ENCODE data around the gene KRT222. TPM values are rescaled to one million over a fixed set of nuclear protein-coding genes. Genes with fewer than 3 reads are reported as not detected.

KRT222 gene
- total RNA-seq, 1 donor from 2014 or later, result not detected

DNA sequence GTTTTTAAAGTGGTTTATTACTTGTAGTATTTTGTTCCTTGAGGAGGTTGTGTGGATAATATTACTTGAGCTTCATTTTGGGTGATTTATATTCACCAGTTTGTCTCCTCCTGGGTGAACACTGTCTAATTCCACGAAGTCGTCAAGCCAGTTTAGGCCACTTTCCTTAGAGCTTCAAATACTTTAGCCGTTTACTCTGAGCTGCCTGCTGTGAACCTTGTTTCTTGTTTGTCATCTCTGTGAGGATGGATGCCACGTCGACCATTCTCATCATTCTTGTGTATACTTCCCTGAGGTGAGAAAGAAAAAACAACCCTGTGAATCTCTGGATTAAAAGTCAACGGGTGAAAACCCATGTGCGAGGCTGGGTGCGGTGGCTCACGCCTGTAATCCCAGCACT is 29.6 kb upstream of the KRT222 start:
- no peak for FAIRE-seq

DNA sequence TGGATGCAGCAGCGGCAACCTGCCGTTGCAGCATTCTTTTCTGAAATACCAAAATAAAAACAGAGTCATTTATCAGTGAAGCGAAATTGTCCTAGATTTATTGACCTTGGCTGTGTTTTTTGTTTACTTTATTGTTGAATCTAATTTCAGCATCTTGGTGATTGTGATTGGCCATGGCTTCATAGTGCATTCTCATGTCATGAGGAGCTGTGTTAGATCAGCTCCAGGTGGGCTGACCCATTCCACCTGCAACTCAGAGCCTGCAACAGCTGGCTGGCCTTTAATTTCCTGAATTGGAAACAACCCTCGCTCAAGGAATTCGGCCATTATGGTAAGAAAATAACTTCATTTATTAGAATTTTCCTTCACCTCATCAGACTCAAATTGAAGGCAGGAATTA is 22.1 kb upstream of the KRT222 start:
- Histone ChIP-seq H3K27me3 (ENCODE audit: control insufficient read depth, insufficient read depth, low read length) (peaks cover 3% of the 10 kb centered on the region), H3K4me3 (ENCODE audit: low read depth, low read length) (no peak overlapping the region), H3K36me3 (ENCODE audit: control insufficient read depth, insufficient read depth, low read length) (no peaks in the 10 kb centered on the region)
- no peak for DNase-seq (ENCODE audit: low read depth)
- FAIRE-seq, result no peak
- TF ChIP-seq, protein P1, sequence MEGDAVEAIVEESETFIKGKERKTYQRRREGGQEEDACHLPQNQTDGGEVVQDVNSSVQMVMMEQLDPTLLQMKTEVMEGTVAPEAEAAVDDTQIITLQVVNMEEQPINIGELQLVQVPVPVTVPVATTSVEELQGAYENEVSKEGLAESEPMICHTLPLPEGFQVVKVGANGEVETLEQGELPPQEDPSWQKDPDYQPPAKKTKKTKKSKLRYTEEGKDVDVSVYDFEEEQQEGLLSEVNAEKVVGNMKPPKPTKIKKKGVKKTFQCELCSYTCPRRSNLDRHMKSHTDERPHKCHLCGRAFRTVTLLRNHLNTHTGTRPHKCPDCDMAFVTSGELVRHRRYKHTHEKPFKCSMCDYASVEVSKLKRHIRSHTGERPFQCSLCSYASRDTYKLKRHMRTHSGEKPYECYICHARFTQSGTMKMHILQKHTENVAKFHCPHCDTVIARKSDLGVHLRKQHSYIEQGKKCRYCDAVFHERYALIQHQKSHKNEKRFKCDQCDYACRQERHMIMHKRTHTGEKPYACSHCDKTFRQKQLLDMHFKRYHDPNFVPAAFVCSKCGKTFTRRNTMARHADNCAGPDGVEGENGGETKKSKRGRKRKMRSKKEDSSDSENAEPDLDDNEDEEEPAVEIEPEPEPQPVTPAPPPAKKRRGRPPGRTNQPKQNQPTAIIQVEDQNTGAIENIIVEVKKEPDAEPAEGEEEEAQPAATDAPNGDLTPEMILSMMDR (IDR thresholded peaks at IDR 0.05; ENCODE audit: insufficient read depth, low read length, severe bottlenecking), result no peak

More for the DNA sequence above, 29.6 kb upstream of the KRT222 start:
- no peaks in the 10 kb centered on the region for H3K27me3 ChIP-seq (ENCODE audit: control insufficient read depth, insufficient read depth, low read length)
- DNase-seq (ENCODE audit: low read depth), result no peak
- no peaks in the 10 kb centered on the region for H3K36me3 ChIP-seq (ENCODE audit: control insufficient read depth, insufficient read depth, low read length)
- TF ChIP-seq, protein P1 (IDR thresholded peaks at IDR 0.05; ENCODE audit: insufficient read depth, low read length, severe bottlenecking), result no peak
- no peak overlapping the region for H3K4me3 ChIP-seq (ENCODE audit: low read depth, low read length)

DNA sequence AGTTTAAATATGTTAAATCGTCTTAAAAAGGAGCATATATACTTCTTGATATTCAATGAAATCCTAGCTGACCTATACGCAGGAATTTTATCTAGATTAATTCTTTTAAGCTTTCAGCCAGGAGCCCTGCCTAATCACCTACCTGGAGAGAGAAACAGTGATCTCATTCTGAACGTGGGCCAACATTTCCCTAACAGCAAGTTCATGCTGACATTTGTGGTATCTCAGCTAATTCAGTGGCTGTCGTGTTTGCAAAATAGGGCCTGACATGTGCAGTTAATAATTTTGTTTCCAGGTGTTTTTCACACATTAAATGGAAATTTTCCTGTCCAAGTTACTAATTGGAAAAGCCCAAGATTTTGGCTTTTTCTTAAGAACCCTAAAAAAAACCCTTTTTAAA is 21.2 kb upstream of the KRT222 start:
- Histone ChIP-seq H3K4me3 (ENCODE audit: low read depth, low read length) (no peak overlapping the region), H3K36me3 (ENCODE audit: control insufficient read depth, insufficient read depth, low read length) (no peaks in the 10 kb centered on the region), H3K27me3 (ENCODE audit: control insufficient read depth, insufficient read depth, low read length) (peaks cover 3% of the 10 kb centered on the region)
- TF ChIP-seq, protein P1 (IDR thresholded peaks at IDR 0.05; ENCODE audit: insufficient read depth, low read length, severe bottlenecking), result no peak
- DNase-seq (ENCODE audit: low read depth) (peak; percentile 55), FAIRE-seq (no peak)

DNA sequence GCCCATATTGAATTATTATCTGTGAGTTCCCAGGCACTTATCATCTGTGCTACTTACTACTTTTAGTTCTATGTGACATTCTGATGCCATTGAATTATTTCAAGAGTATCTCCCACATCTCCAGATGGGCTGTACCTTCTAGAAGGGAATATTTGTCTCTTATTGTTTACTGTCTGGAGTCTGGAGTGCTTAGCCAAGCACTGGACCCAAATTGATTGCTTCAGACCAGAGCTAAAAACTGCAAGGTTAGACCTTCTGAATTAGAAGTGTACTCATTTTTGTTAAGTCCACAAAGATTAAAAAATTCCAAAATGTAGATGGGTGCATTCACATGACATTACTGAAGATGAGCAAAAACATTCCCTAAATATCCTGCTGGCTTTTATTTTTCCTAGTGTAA is 16.0 kb upstream of the KRT222 start:
- no peak for FAIRE-seq
- TF ChIP-seq, protein P1 (IDR thresholded peaks at IDR 0.05; ENCODE audit: insufficient read depth, low read length, severe bottlenecking), result no peak

DNA sequence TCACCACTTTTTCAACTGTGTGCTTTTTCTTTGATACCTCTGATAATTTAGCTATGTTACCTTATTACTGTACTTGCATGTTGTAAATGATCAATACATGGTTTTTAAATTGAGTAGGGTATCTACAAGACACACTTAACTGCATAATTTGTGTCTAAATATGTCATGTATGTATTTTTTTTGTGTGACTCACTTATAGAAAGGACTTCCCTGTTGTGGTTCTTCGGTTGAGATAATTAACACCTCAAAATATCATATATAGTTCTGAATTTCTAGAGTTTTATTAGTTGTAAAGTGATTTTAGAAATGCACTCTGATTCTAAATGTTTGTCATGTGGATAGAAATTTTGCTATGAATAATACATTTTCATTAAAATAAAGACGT is 14.5 kb upstream of the KRT222 start:
- Histone ChIP-seq H3K4me3 (ENCODE audit: low read depth, low read length) (no peak overlapping the region), H3K36me3 (ENCODE audit: control insufficient read depth, insufficient read depth, low read length) (no peaks in the 10 kb centered on the region), H3K27me3 (ENCODE audit: control insufficient read depth, insufficient read depth, low read length) (peaks cover 3% of the 10 kb centered on the region)
- DNase-seq (ENCODE audit: low read depth) (no peak), FAIRE-seq (no peak)
- TF ChIP-seq, protein P1 (IDR thresholded peaks at IDR 0.05; ENCODE audit: insufficient read depth, low read length, severe bottlenecking), result no peak

More for the DNA sequence above, 16.0 kb upstream of the KRT222 start:
- Histone ChIP-seq H3K4me3 (ENCODE audit: low read depth, low read length) (no peak overlapping the region), H3K36me3 (ENCODE audit: control insufficient read depth, insufficient read depth, low read length) (no peaks in the 10 kb centered on the region), H3K27me3 (ENCODE audit: control insufficient read depth, insufficient read depth, low read length) (peaks cover 5% of the 10 kb centered on the region)
- no peak for DNase-seq (ENCODE audit: low read depth)

DNA sequence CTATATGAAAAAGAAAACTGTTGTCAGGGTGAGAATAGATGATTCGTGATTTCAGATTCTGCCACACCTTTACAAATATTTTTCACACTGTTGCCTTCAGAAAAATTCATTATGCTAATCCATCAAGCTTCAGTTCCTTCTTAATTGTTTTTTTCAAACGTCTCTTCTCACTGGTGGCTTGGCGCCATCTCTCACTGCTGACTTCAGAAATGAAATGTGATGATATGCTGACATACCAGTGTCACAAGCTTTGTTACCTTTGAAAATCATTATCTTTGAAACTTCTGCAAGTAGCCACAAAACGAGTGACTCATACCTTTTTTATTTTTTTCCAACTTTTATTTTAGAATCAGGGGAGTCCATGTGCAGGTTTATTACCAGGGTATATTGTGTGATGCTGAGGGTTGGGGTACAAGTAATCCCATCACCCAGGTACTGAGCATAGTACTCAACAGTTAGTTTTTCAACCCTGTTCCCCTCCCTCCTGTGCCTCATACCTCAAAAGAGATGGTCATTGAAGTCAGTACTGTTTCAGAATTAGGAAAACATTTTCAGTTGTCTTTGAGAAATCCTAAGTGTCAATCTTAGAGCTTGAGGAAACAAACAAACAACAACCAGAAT is 14.0 kb upstream of the KRT222 start:
- DNase-seq (ENCODE audit: low read depth) (peak; percentile 23), FAIRE-seq (no peak)
- Histone ChIP-seq H3K36me3 (ENCODE audit: control insufficient read depth, insufficient read depth, low read length) (no peaks in the 10 kb centered on the region), H3K4me3 (ENCODE audit: low read depth, low read length) (no peak overlapping the region), H3K27me3 (ENCODE audit: control insufficient read depth, insufficient read depth, low read length) (peaks cover 5% of the 10 kb centered on the region)
- TF ChIP-seq, protein P1 (IDR thresholded peaks at IDR 0.05; ENCODE audit: insufficient read depth, low read length, severe bottlenecking), result no peak

All from bronchial epithelial cell (primary cell).